GM18907 (cell line): ENCODE data around the gene CRAT.
"Not testable (repeated sequence)": the region's sequence is repeated elsewhere in the genome, so short reads cannot be mapped to it uniquely, and the experiment has no call there.

Experiments used
- ATAC-seq: cut with Tn5 transposase; IDR thresholded peaks from one replicate; pipeline ENCODE4 v1.9.1; 2021; ENCODE audit warnings: mild to moderate bottlenecking, moderate library complexity; ENCODE audit not compliant: unreplicated experiment

CRAT gene

GRCh38 chr9:129138476-129139232 is 28.1 kb upstream of the CRAT start:
- ATAC-seq: no peak

GRCh38 chr9:129138144-129138462 is 27.5 kb upstream of the CRAT start:
- ATAC-seq: no peak

- no peak for ATAC-seq
These were observed 26.9 kb upstream of the CRAT start for GRCh38 chr9:129137292-129138143.

GRCh38 chr9:129136446-129137035 is 25.9 kb upstream of the CRAT start:
- no peak for ATAC-seq

- no peak for ATAC-seq
These were observed 24.9 kb upstream of the CRAT start for GRCh38 chr9:129135476-129135875.

- ATAC-seq: no peak
These were observed 22.5 kb upstream of the CRAT start for GRCh38 chr9:129133082-129133481.

GRCh38 chr9:129131300-129132145 is 20.9 kb upstream of the CRAT start:
- no peak for ATAC-seq

- no peak for ATAC-seq
These were observed 20.2 kb upstream of the CRAT start for GRCh38 chr9:129130791-129131190.

- not testable (repeated sequence) for ATAC-seq
These were observed 19.7 kb upstream of the CRAT start for GRCh38 chr9:129130271-129130670.

- no peak for ATAC-seq
These were observed 18.1 kb upstream of the CRAT start for GRCh38 chr9:129128689-129129088.

- ATAC-seq: no peak
These were observed 16.4 kb upstream of the CRAT start for GRCh38 chr9:129126749-129127618.

- no peak for ATAC-seq
These were observed 14.9 kb upstream of the CRAT start for GRCh38 chr9:129125478-129125877.

- no peak for ATAC-seq
These were observed 14.0 kb upstream of the CRAT start for GRCh38 chr9:129124506-129125069.

GRCh38 chr9:129122976-129123375 is 12.4 kb upstream of the CRAT start:
- ATAC-seq: not testable (repeated sequence)

GRCh38 chr9:129122133-129122532 is 11.5 kb upstream of the CRAT start:
- ATAC-seq: no peak

- ATAC-seq: no peak
These were observed 10.9 kb upstream of the CRAT start for GRCh38 chr9:129121483-129121882.

- no peak for ATAC-seq
These were observed 8.2 kb upstream of the CRAT start for GRCh38 chr9:129118799-129119198.

- ATAC-seq: no peak
These were observed 3.2 kb upstream of the CRAT start for GRCh38 chr9:129113645-129114304.

GRCh38 chr9:129112526-129112925 is 1.9 kb upstream of the CRAT start:
- ATAC-seq: not testable (repeated sequence)
